ENCODE results near the gene SLC25A13.

Gene SLC25A13

DNA sequence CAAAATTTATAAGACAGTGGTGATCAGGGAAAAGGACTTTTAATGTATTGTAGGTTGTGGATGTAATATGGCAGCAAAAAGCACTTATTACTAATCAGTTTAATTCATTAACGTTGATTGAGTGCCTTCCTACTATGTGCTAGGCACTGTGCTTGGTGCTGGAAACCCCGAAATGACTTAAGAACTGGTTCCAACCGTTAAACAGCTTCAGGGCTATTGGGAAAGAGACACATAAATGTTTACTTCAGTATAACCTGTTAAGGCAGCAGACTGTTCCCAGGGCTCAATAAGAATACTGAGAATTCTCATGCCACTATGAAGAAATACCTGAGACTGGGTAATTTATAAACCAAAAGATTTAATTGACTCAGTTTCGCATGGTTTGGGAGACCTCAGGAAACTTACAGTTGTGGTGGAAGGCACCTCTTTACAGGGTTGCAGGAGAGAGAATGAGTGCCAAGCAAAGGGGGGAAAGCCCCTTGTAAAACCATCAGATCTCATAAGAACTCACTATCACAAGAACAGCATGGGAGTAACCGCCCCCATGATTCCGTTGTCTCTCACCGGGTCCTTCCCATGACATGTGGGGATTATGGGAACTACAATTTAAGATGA is 1.1 kb upstream of the SLC25A13 start:
- in situ Hi-C loops (cut with HindIII; ENCODE audit: low sequenced_read_pairs) = no loop called here

DNA sequence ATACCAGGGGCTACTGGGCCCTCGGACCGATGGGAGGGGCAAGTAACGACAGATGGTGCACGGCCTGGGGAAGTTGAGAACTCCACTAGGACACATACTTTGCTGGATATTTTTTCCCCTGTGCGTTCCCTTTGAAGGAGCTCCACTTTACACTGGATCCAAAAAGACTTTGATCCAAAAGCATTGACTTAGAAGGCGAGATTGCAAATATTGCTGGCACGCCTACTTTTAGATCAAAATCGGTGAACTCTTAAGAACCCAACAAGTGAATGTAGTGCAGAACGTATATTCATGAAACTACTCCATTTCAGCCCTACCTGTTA is 436 bp upstream of the SLC25A13 start:
- in situ Hi-C loops (cut with HindIII; ENCODE audit: low sequenced_read_pairs) = no loop called here

DNA sequence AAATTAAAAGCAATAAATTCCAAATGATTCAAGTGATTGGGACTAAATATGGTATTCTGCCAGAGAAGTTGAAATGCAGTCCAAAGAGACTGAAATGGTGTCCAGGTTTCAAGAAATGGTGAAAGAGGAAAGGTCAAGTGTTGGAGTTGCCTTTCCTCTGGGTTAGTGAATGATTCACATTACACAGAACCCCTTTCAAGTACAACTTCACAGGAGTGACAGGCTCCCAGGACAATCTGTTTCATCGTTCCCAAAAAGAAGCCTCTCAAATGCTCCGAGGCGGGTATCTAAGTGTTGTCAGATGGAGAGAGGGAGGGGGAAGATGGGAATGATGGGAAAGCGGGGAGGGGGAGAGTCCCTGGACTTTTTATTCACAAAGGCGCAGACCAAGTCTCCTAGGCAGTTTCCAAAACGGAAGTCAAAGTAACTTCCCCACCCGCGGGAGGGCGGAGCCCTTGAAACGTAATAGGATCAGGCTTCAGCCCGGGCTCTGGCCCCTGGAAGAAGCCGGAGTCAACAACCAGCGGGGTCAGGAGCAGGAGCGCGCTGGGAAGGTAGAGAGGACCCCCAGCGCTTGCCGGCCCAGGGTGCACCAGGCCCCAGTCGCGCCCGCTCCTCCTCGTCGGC is 754 bp downstream of the SLC25A13 start:
- in situ Hi-C loops (cut with HindIII; ENCODE audit: low sequenced_read_pairs) = no loop called here

DNA sequence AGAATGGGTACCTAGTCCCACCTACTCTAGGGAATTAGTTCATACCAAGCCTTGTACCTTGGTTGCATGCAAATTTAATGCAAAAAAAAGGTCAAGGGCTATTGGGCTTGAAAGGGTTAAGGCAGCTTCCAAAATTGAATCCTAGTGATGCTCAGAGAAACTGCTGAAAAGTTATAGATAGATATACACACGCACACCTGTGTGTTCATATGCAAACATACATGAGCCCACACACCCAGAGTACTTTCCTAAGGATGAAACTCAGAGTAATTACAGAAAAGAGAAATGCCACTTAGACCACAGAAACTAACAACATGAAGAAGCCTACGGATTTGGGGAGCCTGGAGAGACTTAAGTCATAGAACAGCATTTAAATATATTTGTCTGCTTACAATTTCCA is 1.5 kb downstream of the SLC25A13 start:
- in situ Hi-C loops (cut with HindIII; ENCODE audit: low sequenced_read_pairs) = no loop called here

DNA sequence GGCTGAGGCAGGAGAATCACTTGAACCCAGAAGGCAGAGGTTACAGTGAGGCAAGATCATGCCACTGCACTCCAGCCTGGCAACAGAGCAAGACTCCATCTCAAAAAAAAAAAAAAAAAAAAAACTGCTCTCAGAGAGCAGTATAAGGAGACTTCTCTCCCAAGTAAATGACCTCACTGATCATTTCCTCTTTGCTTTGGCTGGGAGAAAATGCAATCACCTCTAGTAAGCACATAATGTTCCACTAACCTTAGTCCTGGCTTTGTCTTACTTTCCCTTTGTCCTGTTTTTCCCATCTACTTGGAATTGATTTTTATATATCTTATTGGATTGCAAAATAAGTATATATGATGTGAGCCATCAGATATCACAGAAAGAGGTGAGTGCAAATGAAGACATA is 2.5 kb downstream of the SLC25A13 start:
- in situ Hi-C loops (cut with HindIII; ENCODE audit: low sequenced_read_pairs) = no loop called here

DNA sequence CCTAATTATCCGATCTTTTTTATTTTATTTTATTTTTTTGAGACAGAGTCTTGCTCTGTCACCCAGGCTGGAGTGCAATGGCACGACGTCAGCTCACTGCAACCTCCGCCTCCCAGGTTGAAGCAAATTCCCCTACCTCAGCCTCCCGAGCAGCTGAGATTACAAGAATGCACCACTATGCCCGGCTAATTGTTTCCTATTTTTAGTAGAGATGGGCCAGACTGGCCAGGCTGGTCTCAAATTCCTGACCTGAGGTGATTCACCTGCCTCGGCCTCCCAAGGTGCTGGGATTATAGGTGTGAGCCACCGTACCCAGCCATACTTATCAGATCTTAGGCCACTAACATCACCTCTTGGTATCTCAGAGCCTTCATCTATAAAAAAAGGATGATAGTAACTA is 4.9 kb downstream of the SLC25A13 start:
- in situ Hi-C loops (cut with HindIII; ENCODE audit: low sequenced_read_pairs) = no loop called here

DNA sequence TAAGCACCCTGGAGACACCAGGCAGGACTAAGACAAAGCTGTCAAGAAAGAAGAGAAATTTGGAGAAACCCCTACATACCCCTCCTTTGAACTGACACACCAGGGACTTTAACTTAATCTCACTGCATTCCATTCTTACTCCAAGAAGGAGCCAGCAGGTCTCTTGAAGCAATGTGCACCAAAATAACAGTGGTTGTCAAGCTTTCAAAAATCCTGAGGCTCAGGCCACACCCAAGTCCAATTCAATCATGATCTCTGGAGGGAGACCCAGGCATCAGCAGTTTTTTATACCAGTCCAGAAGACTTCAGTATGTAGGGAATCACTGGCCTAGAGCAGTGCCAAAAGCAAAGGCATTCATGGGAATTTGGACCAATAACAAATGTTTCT is 6.8 kb downstream of the SLC25A13 start:
- in situ Hi-C loops (cut with HindIII; ENCODE audit: low sequenced_read_pairs) = no loop called here

DNA sequence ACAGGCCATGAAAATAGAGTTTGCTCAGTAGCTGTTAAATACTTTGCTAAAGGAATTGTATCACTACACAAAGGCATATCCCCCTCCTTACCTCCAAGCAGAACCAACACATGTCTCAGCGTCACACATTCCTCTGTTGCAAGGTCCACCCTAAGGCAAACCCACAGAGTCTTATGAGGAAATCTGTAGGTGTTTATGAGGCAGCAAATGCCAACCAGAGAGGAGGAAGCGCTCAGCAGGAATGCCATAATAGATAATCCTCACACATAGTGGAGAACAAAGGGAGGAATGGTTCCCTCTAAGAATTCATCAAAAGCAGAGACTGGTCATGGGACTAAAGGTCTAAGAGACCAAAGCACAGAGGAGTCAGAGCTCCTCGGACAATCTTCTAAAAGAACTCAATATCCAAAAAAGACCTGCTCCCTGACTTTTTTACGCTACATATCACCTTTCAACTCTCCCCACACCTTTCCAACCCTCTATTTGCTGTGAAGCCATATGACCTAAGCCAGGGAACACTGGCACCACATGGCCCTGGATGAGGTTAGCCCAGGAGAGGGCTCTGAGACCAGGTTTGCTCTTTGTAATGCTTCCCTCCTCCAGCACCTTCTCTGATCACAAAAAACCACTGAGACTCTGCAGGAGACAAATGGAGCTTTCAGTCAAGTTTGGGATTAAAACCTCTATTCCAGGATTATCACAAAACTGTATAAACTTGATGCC is 7.3 kb downstream of the SLC25A13 start:
- in situ Hi-C loops (cut with HindIII; ENCODE audit: low sequenced_read_pairs) = no loop called here

DNA sequence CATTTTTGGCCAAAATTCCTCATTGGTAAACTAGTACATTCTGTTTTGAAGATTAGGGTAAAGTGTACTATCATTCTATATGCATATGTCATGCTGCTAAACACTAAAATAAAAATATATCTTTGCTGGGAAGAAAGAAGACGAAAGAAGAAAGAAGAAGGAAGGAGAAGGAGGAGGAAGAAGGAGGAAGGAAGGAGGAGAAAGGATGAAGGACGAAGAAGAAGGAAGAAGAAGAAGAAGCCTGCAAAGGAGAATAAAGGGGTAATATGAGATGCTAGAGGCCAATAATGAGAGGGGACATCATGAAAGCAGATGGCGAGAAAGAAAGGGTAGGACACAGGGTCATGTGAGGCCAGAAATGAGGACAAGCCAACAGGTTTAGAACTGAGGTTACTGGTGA is 8.0 kb downstream of the SLC25A13 start:
- in situ Hi-C loops (cut with HindIII; ENCODE audit: low sequenced_read_pairs) = no loop called here

DNA sequence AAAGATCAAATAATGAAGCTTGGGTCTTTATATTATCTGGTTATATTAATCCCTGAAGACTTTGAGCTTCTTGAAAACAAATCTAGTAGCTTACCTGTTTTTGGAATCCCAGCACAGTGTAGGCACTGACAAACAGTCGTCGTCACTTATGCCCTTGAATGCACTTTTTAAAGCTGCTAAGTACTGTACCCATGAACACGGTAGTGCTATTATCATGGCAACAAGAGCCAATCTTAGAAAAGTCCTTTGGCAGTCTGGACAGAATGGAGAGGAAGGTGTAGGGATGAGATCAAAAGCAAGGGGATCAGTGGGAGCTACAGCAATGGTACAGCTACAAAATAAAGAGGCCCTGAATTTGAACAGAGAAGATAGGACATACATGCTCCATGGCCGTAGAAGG is 9.4 kb downstream of the SLC25A13 start:
- in situ Hi-C loops (cut with HindIII; ENCODE audit: low sequenced_read_pairs) = no loop called here

DNA sequence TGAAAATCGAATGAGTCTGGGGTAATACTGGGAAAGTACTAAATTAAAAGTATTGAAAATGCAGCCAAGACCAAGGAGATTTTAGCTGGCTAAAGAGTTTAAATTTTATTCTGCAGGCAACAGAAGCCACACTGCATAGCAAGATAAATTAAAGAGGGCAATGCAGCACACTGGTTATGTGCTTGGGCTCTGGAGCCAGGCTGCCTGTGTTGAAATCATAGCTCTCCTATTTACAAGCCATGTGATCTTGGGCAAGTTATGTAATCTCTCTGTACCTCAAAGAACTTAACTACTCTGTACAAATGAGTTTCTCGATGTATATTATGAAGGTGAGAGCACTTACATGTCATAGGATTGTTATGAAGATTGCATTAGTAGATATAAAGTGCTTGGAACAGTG is 9.9 kb downstream of the SLC25A13 start:
- in situ Hi-C loops (cut with HindIII; ENCODE audit: low sequenced_read_pairs) = no loop called here

DNA sequence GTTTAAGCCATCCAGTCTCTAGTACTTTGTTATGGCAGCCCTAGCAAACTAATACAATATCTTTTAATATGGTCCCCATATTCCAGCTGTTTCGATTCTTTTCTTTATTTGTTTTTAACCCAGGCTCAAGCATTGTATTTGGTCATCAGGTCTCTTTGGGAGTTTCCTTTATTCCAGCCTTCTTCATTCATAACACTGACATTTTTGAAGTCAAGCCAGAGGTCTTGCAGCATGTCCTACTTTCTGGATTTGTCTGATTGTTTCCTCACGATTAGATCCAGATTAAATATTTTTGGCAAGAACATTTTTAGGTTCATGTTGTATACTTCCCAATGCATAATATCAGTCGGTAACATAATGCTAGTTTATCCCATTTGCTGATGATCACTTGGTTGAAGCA is 11.8 kb downstream of the SLC25A13 start:
- in situ Hi-C loops (cut with HindIII; ENCODE audit: low sequenced_read_pairs) = no loop called here

DNA sequence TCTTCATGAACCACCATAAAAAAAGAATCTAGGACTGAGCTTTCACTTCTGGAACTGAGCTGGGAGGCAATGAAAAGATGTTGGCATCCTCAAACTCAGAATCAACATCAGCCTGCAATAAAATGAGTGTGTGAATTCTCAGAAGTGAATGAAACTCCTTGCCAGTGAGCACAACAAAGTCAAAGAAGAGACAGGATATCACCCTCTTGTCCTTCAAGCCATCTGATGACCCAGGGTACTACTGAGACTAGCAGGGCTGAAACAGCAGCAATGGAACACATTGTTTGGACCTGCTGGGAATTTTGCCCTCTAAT is 13.0 kb downstream of the SLC25A13 start:
- in situ Hi-C loops (cut with HindIII; ENCODE audit: low sequenced_read_pairs) = no loop called here

DNA sequence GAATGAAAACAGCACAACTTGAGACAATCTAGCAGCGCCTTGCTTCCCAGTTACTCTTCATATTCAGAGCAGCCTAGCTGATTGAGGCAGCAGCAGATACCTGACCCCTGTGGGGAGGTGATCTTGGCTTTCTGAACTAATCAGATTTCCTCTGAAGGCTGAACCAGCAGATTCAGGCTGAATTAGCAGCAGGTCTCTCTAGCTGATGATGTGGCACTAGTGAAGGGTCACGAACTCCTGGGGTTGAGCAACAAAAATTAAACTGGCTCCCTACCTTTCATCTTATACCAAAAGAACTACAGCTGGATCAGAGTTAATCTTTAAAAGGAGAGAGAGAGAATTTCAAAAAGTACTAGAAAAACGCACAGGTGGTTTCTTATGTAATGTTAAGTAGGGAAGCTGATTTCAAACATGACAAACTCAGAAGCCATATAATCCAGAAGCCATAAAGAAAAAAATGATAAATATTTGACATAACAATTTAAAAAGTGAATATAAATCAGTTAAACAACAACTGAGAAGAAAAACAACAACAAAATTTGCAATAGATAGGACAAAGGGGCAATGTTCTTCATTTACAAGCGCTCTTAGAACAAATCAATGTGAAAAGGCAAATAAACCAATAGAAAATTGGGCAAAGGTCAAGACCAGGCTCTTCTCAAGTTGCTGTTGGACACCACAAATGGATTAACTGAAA is 13.5 kb downstream of the SLC25A13 start:
- in situ Hi-C loops (cut with HindIII; ENCODE audit: low sequenced_read_pairs) = no loop called here

DNA sequence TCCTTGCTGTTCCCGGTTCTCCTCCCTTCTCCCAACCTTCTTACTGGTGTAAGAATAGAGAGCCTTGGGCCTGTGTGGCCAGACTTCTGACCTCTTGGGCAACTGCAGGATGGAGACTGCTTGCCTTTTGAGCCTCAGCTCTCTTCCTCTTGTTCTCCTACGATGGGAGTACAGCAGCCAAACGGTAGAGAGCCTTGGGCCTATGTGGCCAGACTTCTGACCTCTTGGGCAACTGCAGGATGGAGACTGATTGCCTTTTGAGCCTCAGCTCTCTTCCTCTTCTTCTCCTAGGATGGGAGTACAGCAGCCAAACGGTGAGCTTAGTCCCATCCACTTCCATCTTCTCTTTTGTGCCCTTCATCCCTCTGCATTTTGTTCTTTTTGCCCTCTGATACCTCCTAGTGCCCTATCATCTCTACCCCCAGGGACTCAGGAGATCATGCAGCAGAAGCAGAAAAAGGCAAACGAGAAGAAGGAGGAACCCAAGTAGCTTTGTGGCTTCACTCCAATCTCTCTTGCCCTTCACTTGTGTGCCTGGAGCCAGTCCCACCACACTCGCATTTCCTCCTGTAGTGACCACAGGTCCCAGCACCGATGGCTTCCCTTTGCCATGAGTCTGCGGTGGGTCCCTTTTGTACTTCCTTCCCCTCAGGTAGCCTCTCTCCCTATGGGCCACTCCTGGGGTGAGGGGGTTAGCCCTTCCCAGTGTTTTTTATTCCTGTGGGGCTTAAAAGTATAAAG is 15.3 kb downstream of the SLC25A13 start:
- in situ Hi-C loops (cut with HindIII; ENCODE audit: low sequenced_read_pairs) = no loop called here

DNA sequence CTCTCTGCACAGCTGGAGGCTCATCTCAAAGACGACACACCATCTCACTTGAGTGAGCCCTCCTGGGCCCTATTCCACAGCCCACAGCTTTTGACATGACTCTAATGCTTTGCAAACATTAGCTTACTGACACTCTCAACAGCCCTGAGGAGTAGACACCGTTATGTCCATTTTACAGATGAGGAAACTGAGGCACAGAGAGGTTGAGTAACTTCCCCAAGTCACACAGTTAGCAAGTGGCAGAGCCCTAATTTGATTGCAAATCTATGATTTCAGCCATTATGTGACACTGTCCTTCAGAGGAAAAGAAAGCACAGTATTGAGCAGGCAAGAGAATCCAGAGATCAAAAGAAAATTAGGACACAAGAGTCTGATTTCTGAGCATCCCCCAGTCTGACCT is 16.0 kb downstream of the SLC25A13 start:
- in situ Hi-C loops (cut with HindIII; ENCODE audit: low sequenced_read_pairs) = no loop called here

DNA sequence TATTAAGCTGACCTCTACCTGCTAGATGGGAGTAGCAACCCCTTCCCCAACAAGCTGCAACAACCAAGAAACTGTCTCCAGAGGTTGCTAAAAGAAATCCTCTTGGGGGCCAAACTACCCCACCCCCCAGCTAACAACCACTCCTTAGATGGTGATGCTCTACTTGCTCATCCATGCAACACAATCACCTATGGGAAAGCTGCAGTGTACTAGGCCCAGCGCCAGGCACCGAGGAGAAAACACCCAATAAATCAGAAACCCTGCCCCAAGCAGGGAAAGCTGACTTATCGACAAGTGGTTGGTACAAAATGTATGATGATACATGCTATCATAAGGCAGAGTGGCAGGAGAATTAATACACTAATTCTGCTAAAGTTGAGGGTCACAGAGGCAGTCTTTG is 17.3 kb downstream of the SLC25A13 start:
- in situ Hi-C loops (cut with HindIII; ENCODE audit: low sequenced_read_pairs) = no loop called here

DNA sequence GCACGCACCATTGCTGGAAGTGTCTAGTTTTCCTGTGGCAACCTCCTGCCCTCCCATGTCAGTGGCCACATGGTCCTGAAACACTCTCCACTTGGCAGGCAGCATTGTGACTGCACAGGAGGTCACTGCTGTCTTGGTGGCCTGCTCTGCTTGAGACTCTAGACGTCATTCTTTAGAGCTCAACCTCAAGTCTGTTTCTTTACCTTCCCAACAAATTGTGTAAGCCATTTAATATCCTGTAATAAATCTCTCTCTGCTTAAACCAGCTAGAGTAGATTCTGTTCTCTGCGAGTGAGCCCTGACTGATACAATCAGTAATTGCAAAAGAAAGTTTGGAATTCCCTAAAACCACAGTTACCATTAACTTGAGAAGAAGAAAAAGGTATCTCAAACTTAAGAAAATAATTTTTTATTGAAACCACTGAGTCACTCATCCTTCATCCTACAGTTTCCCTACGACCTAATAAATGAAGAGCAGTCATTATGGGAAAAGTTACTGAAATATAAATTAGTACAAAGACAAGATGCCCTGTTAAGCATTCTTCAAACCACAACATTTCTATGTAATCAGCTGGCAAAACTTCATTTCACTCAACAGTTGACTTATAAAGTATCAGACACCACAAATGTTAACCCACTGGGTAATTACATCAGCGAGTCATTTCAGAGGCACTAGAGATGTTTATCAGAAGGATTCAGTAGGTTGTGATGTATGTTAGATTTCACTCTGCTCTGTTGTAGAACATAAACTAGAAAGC is 18.0 kb downstream of the SLC25A13 start:
- in situ Hi-C loops (cut with HindIII; ENCODE audit: low sequenced_read_pairs) = no loop called here

DNA sequence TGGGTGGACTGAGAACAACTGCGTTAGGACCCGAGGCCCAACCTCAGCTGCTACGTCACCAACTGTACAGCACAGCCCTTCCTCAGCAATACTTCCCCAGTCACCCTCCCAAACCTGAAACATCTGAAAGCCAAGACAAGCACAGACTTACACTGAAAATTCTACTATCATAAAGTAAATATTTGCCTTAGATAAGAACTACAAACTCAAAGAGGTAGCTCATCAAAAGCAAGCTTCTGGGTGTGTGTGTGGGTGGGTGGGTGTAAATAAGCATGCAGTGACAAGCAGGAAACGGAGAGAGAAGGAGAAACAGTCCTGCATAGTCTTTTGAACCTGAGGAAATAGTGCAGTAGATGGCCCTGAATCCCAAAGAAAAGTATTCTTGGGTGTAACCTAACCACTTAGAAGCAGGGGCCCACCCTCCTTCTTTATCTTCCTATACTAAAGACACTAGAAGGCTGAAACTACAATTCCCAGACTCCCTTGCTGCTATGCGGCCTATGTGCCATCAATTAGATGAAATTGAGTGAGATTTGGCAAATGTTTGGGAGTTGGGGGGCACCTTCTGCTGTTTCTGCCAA is 18.7 kb downstream of the SLC25A13 start:
- in situ Hi-C loops (cut with HindIII; ENCODE audit: low sequenced_read_pairs) = no loop called here

DNA sequence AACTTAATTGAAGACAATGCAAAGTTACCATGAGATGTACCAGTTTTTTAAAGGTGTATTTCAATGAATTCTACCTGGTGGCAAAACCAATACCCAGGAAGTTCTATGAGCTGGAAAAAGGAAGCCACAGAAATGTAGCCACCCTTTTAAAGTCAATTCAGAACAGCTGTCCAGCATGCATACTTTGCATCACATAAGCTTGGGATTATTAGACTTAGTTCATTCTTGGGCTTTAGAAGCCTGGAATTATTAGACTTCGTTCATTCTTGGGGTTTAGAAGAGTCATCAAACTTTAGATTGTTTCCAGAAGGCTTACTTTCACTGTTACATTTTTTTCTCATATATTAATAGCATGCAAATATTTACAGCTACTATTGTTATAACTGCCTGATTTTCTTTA is 20.9 kb downstream of the SLC25A13 start:
- in situ Hi-C loops (cut with HindIII; ENCODE audit: low sequenced_read_pairs) = no loop called here
